Measurements from ENCODE around the gene BRD3. TPM values are rescaled to one million over a fixed set of nuclear protein-coding genes. Genes with fewer than 3 reads are reported as not detected.

BRD3 gene
- total RNA-seq, result 5.6 and 7.1 TPM in 2 replicates

DNA sequence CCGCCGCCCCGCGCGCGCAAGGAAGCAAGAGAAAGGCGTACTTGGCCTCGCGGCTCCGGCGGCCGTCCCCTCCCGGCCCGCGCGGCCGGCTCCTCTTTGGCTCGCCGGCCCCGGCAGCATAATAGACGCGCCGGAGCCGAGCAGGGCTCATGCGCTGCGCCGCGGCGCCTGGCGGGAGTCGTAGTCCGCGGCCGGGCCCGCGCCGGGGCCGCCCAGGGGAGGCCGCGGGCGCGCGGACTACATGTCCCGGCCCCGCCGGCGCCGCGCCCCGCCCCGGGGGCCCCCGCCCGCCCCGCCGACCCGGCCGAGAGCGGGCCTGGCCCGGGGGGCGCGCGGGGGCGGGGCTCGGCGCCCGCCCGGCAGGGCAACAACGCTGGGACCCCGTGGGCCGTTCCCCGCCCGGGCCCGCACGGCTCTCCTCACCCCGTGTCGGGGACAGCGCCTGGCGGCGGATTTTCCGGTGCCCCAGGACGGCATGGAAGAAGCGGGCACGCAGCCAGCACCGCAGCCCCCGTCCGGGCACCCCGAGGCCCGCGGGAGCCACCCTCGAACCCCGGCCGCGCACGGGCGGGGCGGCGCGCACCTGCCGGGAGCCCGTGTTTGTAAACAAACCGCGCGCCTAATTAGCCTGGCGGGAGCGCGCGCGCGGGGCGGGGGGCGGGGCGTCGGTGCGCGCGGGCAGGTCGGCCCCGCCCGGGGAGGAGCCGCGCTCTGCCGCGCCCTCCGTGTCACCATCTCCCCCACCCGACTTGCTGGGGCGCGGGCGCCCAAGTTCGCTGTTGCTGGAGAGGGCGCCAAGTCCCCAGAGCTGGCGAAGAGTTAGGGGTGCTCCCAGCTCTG lies at the start of gene BRD3:
TSS of gene BRD3 (minus strand) at position 123 of the 840 bp plus-strand sequence. CDS start 14,549 bp downstream, outside the sequence.

DNA sequence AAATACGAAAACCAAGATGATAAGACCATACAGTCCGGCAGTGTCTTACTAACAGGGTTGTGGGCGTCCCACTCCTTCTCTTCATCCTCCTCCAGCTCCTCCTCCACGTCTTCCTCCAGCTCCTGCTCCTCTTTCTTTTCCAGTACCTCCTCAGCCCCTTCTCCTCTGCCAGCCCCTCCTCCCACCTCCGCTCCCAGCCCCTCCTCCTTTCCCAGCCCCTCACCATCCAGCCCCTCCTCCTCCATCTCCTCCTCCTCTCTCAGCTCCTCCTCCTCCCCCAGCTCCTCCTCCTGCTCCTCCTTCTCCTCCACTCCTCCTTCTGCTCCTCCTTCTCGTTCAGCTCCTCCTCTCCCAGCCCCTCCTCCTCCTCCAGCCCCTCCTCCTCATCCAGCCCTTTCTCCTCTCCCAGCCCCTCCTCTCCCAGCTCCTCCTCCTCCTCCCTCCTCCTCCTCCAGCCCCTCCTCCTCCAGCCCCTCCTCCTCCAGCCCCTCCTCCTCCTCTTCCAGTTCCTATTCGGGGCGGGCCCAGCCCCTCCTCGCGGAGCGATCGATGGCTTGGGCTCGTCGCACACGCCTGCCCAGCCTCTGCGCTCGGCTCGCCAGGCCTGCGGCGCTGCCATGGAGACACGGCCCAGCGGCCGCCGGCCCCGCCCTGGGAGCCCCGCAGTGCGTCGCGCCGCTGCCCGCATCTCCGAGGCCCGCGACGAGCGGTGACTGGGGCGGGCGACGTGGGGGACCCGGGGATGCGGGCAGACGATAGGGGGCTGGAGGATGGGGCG lies 42.8 kb downstream of the BRD3 start, which contains the start of gene BRD3OS:
TSS of gene BRD3OS (plus strand) at position 654 of the 778 bp plus-strand sequence. CDS start 1,267 bp downstream, outside the sequence.

DNA sequence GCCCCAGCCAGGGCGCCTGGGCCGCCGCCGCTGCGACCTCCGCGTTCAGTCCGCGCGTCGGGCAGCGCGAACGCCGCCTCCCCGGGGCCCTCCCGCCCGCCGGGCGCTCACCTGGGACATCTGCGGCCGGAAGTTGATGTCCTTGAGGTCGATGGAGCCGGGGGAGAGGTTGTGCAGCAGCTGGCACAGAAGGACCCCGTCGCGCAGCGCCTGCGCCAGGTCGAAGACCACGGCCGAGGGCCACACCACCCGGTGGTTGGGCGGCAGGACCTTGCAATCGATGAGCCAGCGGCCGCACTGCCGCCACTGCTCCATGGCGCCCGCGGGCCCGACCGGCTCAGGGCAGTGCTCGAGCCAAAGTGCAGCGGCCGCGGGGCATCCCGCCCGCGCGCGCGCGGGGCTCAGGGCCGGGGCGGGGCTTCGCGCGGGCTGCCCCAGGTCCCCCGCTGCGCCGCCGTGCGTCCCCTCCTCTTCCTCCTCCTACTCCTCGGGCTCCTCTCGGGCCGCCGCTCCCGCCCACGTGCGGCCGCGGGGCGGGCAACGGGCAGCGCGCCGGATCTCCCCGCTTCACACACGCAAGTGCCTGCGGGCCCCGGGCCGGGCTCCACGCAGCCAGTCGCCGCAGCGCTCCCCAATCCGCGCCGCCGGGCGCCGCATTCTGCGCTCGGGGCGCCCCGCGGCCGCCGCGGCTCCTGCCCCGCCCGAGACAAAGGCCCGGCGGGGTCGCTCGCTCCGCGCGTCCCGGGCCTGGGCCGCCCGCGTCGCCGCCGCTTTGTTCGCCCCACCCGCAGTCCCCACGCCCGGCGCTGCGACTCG lies 75.7 kb downstream of the BRD3 start, which contains the start of gene VAV2:
TSS of gene VAV2 (minus strand) at position 361 of the 816 bp plus-strand sequence. CDS start at position 315, 46 bp downstream.

Other genes starting within 250 kb of the BRD3 start
- 43.3 and 49.1 TPM in 2 replicates for gene VAV2, start 75.7 kb downstream of the BRD3 start, total RNA-seq
- gene BRD3OS, start 42.5 kb downstream of the BRD3 start, total RNA-seq, result 17.7 and 26.1 TPM in 2 replicates
- gene WDR5, start 68.1 kb upstream of the BRD3 start, total RNA-seq, result 16.1 and 28.7 TPM in 2 replicates
- not detected in 2 replicates for gene RNU6ATAC, start 96.5 kb upstream of the BRD3 start, total RNA-seq